HG03196 (cell line): ENCODE measurements around the gene C1orf35.
A peak's percentile ranks its signal among the peaks of the same experiment; 100 is the strongest.

Experiments used
- ATAC-seq: cut with Tn5 transposase; IDR thresholded peaks from one replicate; pipeline ENCODE4 v1.9.1; 2021; ENCODE audit not compliant: unreplicated experiment

The C1orf35 gene

GRCh38 chr1:228102791-228103620 is at the start of gene C1orf35:
Gene C1orf35 (minus strand): TSS chr1:228103325. CDS start chr1:228103227, 98 bp downstream.
- peak; percentile 66 for ATAC-seq

- ATAC-seq, result no peak
These were observed 49.8 kb upstream of the C1orf35 start for GRCh38 chr1:228152918-228153258.

- ATAC-seq, result no peak
These were observed 49.2 kb upstream of the C1orf35 start for GRCh38 chr1:228152097-228152917.

- no peak for ATAC-seq
These were observed 48.2 kb upstream of the C1orf35 start for GRCh38 chr1:228151180-228151925.

- ATAC-seq, result no peak
These were observed 47.5 kb upstream of the C1orf35 start for GRCh38 chr1:228150461-228151179.

- ATAC-seq, result no peak
These were observed 47.0 kb upstream of the C1orf35 start for GRCh38 chr1:228150120-228150460.

GRCh38 chr1:228149406-228150119 is 46.4 kb upstream of the C1orf35 start, which contains the start of gene GJC2:
Gene GJC2 (plus strand): TSS chr1:228149930. CDS start chr1:228157759, 7,829 bp downstream.
- no peak for ATAC-seq

GRCh38 chr1:228148935-228149405 is 45.8 kb upstream of the C1orf35 start:
- no peak for ATAC-seq

- no peak for ATAC-seq
These were observed 45.2 kb upstream of the C1orf35 start for GRCh38 chr1:228148196-228148861.

GRCh38 chr1:228147768-228148167 is 44.6 kb upstream of the C1orf35 start:
- ATAC-seq, result no peak

GRCh38 chr1:228147151-228147693 is 44.1 kb upstream of the C1orf35 start:
- ATAC-seq, result no peak

- no peak for ATAC-seq
These were observed 43.5 kb upstream of the C1orf35 start for GRCh38 chr1:228146417-228147150.

GRCh38 chr1:228145463-228146416 is 42.6 kb upstream of the C1orf35 start:
- ATAC-seq, result no peak

GRCh38 chr1:228144993-228145343 is 41.8 kb upstream of the C1orf35 start:
- ATAC-seq, result no peak

- ATAC-seq, result no peak
These were observed 41.3 kb upstream of the C1orf35 start for GRCh38 chr1:228144193-228144992.

- no peak for ATAC-seq
These were observed 40.5 kb upstream of the C1orf35 start for GRCh38 chr1:228143480-228144192.
